Panc1 (cell line): Measurements from ENCODE around the gene PER3. TPM values are rescaled to one million over a fixed set of nuclear protein-coding genes. Genes with fewer than 3 reads are reported as not detected.

Experiments
- ATAC-seq: fragments of 200-7000 bp; cut with Tn5 transposase; 2 replicates; pipeline ENCODE4 v1.9.1; 2020; ENCODE audit warnings: mild to moderate bottlenecking, moderate library complexity
- BruUV-seq: library from RNA; stranded (reverse); fragments of 400-500 nt; replicated peaks from 2 replicates; lab custom pipeline; 2021; lab: Mats Ljungman, UMichigan
- CTCF ChIA-PET: fragments of 300-600 bp; sonication (Branson Sonifier 250); formaldehyde crosslinking; loops from one replicate; lab custom pipeline; 2022; ENCODE audit warnings: antibody characterized with exemption; lab: Charles Lee
- POLR2A ChIA-PET: fragments of 300-600 bp; sonication (Branson Sonifier 250); formaldehyde crosslinking; loops from one replicate; lab custom pipeline; 2022; ENCODE audit warnings: antibody characterized with exemption; lab: Charles Lee
- DNase-seq: peaks from one replicate; pipeline ENCODE4 v3.0.0-alpha.2; 2010; ENCODE audit warnings: low read depth, low spot score
- H3K27ac ChIP-seq: 2 replicates; pipeline ENCODE4 v1.5.1; 2011; ENCODE audit warnings: mild to moderate bottlenecking, low read length, inconsistent platforms
- H3K27me3 ChIP-seq: fragments of 200-500 bp; sonication (Bioruptor generic); 2 replicates; pipeline ENCODE4 v1.6.0; 2014; ENCODE audit warnings: low read length, inconsistent platforms; ENCODE audit not compliant: control insufficient read depth, insufficient read depth
- H3K36me3 ChIP-seq: fragments of 200-500 bp; sonication (Bioruptor generic); 2 replicates; pipeline ENCODE4 v1.5.1; 2014; ENCODE audit warnings: inconsistent platforms, mild to moderate bottlenecking, low read length, moderate library complexity; ENCODE audit not compliant: control insufficient read depth, insufficient read depth
- H3K4me1 ChIP-seq: 2 replicates; pipeline ENCODE4 v1.5.1; 2011; ENCODE audit warnings: inconsistent platforms, mild to moderate bottlenecking, low read length, moderate library complexity; ENCODE audit not compliant: control insufficient read depth, insufficient read depth
- H3K4me3 ChIP-seq, 2 experiments: 2 replicates each; pipeline ENCODE4 v1.5.1; 2011 to 2012; ENCODE audit warnings: low read depth in 2 of 2, low read length in 2 of 2, mild to moderate bottlenecking in 2 of 2, inconsistent platforms in 1 of 2, moderate library complexity in 1 of 2
- H3K9me3 ChIP-seq: fragments of 200-500 bp; sonication (Bioruptor generic); 2 replicates; pipeline ENCODE4 v1.5.1; 2014; ENCODE audit warnings: low read depth, mild to moderate bottlenecking, inconsistent platforms, low read length, moderate library complexity; ENCODE audit not compliant: control insufficient read depth, insufficient read depth
- POLR2AphosphoS5 ChIP-seq: IDR thresholded peaks from 2 replicates; pipeline ENCODE4 v1.6.1; 2012; ENCODE audit warnings: mild to moderate bottlenecking, low read depth, low read length, moderate library complexity
- SIN3A ChIP-seq: IDR thresholded peaks from 2 replicates; pipeline ENCODE4 v1.6.1; 2012; ENCODE audit warnings: low read depth, mild to moderate bottlenecking, low read length, moderate library complexity, borderline replicate concordance; ENCODE audit not compliant: insufficient read depth
- TCF7L2 ChIP-seq: IDR thresholded peaks from 2 replicates; pipeline ENCODE4 v1.6.1; 2011; ENCODE audit warnings: mild to moderate bottlenecking, low read depth, low read length, inconsistent platforms
- in situ Hi-C: cut with HindIII; loops from 2 replicates; pipeline ENCODE4 v1.10.0; 2016; ENCODE audit warnings: low sequenced_read_pairs, low pct_unique_long_range_greater_than_20kb
- intact Hi-C: fragments of 100-400 bp; cut with micrococcal nuclease; formaldehyde crosslinking; loops from one replicate; pipeline ENCODE4 v1.10.0; 2022; ENCODE audit not compliant: unreplicated experiment
- total RNA-seq: library from RNA; stranded (reverse); gene quantifications from one replicate; pipeline ENCODE4 v1.2.1, GENCODE V29; 2021; ENCODE audit not compliant: unreplicated experiment
- TF ChIP-seq, protein P1 (sequence below): fragments of 450-650 bp; IDR thresholded peaks from 2 replicates; pipeline ENCODE4 v1.5.1; 2017; ENCODE audit warnings: mild to moderate bottlenecking
- TF ChIP-seq, protein P2 (sequence below), 2 experiments: IDR thresholded peaks; 2 replicates each; pipeline ENCODE4 v1.6.1; 2011 to 2012; ENCODE audit warnings: low read depth in 2 of 2, control low read depth in 1 of 2, low read length in 1 of 2, mild to moderate bottlenecking in 1 of 2, moderate library complexity in 1 of 2; ENCODE audit not compliant: insufficient read depth in 1 of 2

Gene PER3
- total RNA-seq, 1 experiment from 2014 or later = 17.0 TPM

DNA sequence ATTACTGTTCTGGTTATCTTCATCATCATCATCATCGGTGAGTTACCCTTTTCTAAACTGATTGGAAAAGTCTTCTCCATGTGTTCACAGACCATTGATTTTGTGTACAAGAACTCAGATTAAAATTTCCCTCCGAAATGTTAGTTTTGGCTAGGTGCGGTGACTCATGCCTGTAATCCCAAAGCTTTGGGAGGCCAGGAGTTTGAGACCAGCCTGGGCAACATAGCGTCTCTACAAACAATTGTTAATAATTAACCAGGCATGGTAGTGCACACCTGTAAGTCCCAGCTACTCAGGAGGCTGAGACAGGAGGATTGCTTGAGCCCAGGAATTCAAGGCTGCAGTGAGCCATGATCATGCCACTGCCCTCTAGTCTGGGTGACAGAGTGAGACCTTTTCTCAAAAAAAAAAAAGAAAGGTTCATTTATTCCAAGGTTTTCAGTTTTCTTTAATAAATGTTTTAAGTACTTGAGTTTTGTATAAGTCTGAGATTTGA, 5.9 kb upstream of the PER3 start:
- peaks cover 29% of the 10 kb centered on the region for H3K36me3 ChIP-seq

DNA sequence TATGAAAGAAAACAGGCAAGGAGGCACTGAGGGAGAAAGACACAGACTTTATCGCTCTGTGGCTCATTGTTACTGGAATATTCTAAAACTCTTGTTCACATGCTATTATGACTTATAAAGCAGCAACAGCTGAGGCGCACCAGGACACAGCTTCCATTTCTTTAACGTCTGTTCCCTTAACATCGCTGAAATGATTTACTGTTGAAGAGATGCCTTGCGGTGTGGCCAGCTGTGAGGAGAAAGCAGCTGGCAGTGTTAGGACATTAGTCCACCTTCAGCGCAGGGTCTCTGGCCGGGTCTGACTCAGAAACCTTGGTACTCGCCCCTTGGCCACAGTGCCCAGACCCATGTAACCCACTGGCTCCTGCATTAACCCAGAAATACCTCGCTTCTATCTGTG, 3.1 kb upstream of the PER3 start:
- intact Hi-C loops (no loop called here), in situ Hi-C loops (no loop called here)
- H3K4me1 ChIP-seq = peaks cover 16% of the 10 kb centered on the region
- no peaks in the 10 kb centered on the region for H3K27me3 ChIP-seq
- H3K36me3 ChIP-seq = peaks cover 18% of the 10 kb centered on the region
- no peak for DNase-seq
- ChIA-PET CTCF (no interaction called here), POLR2A (interaction anchor here (0.6 kb wide), 1 partner anchor 613 kb away, joined by 3 read pairs; no protein-coding TSS in a partner anchor)
- no peak for ATAC-seq
- no peak overlapping the region for H3K27ac ChIP-seq
- H3K4me3 ChIP-seq = no peak overlapping the region
- H3K9me3 ChIP-seq = no peaks in the 10 kb centered on the region
- BruUV-seq = TSS peak; percentile 40
- TF ChIP-seq POLR2AphosphoS5 (no peak), SIN3A (no peak), TCF7L2 (no peak)
- TF ChIP-seq, protein P1, sequence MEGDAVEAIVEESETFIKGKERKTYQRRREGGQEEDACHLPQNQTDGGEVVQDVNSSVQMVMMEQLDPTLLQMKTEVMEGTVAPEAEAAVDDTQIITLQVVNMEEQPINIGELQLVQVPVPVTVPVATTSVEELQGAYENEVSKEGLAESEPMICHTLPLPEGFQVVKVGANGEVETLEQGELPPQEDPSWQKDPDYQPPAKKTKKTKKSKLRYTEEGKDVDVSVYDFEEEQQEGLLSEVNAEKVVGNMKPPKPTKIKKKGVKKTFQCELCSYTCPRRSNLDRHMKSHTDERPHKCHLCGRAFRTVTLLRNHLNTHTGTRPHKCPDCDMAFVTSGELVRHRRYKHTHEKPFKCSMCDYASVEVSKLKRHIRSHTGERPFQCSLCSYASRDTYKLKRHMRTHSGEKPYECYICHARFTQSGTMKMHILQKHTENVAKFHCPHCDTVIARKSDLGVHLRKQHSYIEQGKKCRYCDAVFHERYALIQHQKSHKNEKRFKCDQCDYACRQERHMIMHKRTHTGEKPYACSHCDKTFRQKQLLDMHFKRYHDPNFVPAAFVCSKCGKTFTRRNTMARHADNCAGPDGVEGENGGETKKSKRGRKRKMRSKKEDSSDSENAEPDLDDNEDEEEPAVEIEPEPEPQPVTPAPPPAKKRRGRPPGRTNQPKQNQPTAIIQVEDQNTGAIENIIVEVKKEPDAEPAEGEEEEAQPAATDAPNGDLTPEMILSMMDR = no peak
- TF ChIP-seq, protein P2, sequence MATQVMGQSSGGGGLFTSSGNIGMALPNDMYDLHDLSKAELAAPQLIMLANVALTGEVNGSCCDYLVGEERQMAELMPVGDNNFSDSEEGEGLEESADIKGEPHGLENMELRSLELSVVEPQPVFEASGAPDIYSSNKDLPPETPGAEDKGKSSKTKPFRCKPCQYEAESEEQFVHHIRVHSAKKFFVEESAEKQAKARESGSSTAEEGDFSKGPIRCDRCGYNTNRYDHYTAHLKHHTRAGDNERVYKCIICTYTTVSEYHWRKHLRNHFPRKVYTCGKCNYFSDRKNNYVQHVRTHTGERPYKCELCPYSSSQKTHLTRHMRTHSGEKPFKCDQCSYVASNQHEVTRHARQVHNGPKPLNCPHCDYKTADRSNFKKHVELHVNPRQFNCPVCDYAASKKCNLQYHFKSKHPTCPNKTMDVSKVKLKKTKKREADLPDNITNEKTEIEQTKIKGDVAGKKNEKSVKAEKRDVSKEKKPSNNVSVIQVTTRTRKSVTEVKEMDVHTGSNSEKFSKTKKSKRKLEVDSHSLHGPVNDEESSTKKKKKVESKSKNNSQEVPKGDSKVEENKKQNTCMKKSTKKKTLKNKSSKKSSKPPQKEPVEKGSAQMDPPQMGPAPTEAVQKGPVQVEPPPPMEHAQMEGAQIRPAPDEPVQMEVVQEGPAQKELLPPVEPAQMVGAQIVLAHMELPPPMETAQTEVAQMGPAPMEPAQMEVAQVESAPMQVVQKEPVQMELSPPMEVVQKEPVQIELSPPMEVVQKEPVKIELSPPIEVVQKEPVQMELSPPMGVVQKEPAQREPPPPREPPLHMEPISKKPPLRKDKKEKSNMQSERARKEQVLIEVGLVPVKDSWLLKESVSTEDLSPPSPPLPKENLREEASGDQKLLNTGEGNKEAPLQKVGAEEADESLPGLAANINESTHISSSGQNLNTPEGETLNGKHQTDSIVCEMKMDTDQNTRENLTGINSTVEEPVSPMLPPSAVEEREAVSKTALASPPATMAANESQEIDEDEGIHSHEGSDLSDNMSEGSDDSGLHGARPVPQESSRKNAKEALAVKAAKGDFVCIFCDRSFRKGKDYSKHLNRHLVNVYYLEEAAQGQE (IDR thresholded peaks at IDR 0.05; ENCODE audit: insufficient read depth in 1 of 2, low read depth in 2 of 2, low read length in 1 of 2) = no peak

More for the DNA sequence above, 5.9 kb upstream of the PER3 start:
- BruUV-seq = no TSS peak
- Histone ChIP-seq H3K27ac (no peak overlapping the region), H3K27me3 (no peaks in the 10 kb centered on the region), H3K4me1 (peaks cover 16% of the 10 kb centered on the region), H3K9me3 (no peaks in the 10 kb centered on the region), H3K4me3 (no peak overlapping the region)
- DNase-seq = no peak
- in situ Hi-C loops = no loop called here
- TF ChIP-seq, protein P2 (IDR thresholded peaks at IDR 0.05; ENCODE audit: insufficient read depth in 1 of 2, low read depth in 2 of 2, low read length in 1 of 2) = no peak
- TF ChIP-seq, protein P1 = no peak
- TF ChIP-seq TCF7L2 (no peak), POLR2AphosphoS5 (no peak), SIN3A (no peak)
- no peak for ATAC-seq
- ChIA-PET POLR2A (no interaction called here), CTCF (no interaction called here)
- intact Hi-C loops = no loop called here
